Head of caudate nucleus (tissue), 42 donors: ENCODE results near the gene SORCS2.
"Not testable (repeated sequence)": the region's sequence is repeated elsewhere in the genome, so short reads cannot be mapped to it uniquely, and the experiment has no call there.

Experiments
- DNase-seq, 42 donors: peaks; one replicate each; pipeline versions ENCODE4 v3.0.0 to v3.0.0-alpha.2; 2020 to 2021; ENCODE audit warnings: mixed read lengths in 7 of 42
- intact Hi-C: fragments of 100-400 bp; cut with DNase I; formaldehyde crosslinking; loops from one replicate; pipeline ENCODE4 v1.15.0; 2022

Gene SORCS2

DNA sequence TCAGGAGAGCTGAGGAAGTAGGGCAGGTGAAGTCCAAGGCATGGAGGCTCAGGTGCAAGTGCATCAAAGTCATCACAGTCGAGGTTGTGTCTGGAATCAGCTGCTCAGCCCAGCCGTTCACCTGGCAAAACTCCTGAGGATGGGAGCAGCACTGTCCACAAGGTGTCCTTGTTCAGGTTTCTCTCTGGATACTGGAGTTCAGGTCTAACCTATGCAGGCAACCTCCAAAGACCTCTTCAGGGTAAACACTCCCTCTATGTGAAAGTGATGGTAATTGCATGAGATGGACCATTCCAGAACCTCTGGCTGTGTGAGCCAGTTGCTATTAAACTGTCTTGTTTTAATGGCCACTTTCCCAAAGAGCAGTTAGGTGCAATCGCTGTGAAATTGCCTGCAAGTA lies 362.6 kb downstream of the SORCS2 start:
- intact Hi-C loops: no loop called here
- DNase-seq: no peak

DNA sequence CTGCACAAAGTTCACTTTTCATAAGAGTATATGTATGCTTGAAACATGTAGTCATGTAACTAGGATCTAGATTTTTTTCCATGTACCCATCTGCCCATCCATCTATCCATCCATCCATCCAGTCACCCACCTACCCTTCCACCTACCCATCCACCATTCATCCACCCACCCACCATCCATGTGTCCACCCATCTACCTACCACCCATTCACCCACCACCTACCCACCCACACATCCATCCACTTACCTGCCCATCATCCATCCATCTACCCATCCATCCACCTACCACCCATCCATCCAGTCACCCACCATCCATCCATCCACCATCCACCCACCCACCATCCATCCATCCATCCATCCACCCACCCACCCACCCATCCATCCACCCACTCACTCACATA lies 364.2 kb downstream of the SORCS2 start:
- intact Hi-C loops: no loop called here
- DNase-seq: no peak

DNA sequence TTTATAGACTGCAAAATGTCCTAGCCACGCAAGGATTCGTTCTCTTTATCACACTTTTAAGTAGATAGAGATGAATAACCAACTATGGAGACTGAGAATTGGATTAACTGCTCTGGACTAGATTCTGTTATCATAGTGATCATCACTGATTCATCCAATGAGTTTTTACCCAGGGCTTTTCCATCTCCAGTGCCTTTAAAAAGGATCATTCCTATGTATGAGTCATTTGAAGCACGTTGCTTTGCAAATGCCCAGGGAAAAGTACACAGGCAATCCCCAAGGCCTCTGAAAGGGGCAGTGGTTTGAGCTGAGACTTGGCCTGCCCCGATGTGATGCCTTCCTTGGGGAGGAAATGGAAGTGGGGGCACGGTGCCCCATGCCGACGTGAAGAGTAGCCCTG lies 365.1 kb downstream of the SORCS2 start:
- intact Hi-C loops: no loop called here
- no peak for DNase-seq

DNA sequence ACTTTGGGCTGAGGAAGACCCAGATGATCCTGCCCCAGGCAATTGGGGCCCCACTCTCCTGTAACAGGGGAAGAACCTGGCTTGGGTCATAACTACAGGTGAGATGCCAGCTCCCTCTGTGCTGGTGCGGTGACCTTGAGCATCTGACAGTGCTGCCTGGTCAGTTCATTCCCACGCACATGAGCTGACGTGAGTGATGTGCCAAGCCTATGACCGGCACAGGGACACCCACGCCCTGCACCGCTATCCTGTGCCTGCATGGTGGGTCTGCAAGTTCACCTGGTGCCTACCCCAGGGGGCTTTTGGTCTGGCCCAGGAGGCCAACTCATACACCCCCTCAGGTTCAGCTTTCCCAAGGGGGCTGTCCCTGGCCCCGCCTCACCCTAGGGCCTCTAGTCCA lies 366.1 kb downstream of the SORCS2 start:
- no peak for DNase-seq
- intact Hi-C loops: no loop called here

DNA sequence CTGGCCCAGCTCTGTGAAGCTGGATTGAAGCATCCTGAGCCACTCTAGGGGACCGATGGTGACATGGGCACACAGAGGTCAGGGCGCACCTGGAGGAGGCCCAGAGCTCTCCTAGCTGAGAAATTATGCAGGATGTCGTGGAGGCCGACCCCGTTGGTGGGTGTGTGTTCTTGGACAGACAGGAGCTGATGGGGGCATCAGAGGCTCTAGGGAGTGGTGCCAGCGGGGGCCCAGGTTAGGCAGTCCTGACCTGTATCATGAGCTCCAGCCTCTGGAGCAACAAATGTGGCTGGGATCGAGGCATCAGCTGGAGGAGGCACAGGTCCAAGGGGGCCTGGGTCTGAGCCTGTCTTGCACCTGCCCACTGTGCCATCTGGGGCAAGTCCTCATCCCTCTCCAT lies 367.0 kb downstream of the SORCS2 start:
- intact Hi-C loops: no loop called here
- no peak for DNase-seq

DNA sequence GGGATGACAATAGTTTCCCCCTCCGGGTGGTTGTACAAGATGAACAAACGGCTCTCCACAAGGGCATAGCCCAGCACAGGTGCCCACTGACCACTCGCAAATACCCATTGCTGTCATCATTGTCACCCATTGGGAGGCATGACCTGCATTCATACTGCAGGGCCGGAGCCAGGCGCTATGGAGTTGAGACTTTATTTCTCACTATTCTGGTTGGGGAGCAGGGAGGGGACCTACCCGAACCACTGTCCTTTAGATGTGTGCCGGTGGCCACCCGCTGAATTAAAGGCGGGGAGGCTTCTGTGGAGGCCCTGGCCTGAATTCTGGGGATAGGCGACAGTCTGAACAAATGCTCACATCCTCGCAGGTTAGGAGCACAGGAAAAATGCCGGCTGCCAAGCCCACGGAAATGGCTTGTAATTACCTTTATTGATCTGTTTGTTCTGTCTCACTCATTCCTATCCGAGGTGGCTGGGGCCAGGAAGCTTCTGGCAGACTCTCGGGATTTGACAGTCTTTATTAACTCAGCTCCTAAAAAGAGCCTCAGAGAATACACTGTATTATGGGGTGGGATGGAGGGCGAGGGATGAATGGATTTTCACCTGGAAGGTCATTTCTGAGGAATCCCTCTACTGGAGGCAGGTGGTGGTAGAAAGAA lies 367.5 kb downstream of the SORCS2 start:
- intact Hi-C loops: no loop called here
- DNase-seq: no peak

DNA sequence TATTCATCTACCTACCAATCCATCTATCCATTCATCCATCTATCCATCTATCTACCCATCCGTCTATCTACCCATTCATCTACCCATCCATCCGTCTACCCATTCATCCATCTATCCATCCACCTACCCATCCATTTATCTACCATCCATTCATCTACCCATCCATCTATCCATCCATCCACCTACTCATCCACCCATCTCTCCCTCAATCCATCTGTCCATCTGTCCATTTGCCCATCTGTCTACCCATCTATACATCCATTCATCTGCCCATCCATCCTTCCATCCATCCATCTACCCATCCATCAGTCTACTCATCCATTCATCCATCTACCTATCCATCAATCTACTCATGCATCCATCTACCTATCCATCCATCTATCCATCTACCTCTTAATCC lies 369.2 kb downstream of the SORCS2 start:
- intact Hi-C loops: no loop called here
- DNase-seq: no peak

DNA sequence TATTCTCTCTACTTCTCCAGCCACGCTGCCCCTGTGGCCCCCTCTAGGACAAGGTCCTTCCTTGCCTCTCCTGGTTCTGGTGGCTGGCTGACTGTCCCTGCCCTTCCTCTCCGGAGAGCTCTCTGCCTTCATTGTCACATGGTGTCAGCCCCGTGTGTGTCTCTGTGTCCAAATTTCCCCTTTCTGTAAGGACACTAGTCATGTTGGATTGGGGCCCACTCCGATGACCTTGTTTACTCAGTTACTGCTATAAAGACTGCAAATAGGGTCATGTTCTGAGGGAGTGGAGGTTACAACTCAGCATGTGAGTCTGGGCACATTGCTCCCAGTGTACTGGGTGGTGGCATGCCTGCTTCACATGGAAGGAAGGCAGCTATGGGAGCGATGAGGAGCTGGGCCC lies 371.9 kb downstream of the SORCS2 start:
- DNase-seq: peak in 2 of 42 donors; percentile 6 to 39
- intact Hi-C loops: no loop called here

DNA sequence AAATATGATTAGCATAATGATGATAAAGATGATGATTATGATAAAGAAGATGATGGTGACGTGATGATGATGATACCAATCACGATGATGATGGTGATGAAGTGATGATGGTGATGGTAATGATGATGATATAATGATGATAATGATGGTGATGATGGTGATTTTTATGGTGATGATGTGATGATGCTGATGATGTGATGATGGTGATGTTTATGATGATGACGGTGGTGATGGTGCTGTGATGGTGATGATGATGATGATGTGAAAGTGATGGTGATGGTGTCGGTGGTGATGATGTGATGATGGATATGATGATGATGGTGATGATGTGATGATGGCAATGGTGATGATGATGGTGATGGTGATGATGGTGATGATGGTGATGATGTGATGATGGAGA lies 373.1 kb downstream of the SORCS2 start:
- intact Hi-C loops: no loop called here
- no peak for DNase-seq

DNA sequence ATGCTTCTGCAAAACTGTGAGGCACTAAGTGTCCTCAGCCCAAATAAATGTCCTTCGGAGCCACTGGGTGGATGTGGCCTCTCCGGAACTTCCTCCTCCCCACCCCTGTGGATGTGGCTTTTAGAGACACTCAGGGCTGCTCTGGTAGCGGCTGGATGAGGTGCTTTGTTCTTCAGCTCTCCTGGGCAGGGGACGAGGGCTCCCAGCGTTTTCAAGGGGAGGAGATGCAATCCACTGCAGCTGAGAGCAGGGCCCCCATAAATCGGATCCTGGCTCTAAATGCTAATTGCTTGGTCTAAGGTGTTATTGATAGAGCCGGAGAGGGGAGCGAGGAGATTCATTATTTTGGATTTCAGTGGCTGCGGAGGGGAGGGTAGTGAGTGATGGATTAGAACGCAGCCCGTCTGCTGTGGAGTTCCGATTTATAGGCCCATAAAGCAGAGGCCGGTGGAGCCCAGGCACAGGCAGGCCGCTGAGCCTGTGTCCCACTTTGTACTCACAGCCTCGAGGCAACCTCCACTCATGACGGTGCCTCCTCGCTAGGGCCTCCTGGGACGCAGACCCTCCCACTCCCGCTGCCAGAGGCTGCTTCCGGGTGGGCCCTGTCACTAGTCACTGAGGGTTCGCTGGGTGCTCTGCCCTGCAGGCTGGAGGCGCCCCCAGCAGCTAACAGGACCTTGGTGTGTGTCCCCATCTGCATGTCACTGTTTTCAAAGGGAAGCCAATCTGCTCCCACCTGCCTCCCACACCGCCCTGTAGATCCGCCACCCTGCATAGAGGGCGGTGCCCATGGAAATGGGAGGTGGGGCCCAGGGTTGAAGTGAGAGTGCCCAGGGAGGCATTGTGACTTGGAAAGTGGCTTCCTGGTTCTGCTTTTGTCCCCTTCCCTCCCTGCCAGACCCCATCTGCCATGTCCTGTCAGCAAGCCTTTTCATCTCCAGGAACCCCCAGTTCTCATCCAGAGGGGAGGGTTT lies 377.8 kb downstream of the SORCS2 start:
- DNase-seq: no peak
- intact Hi-C loops: no loop called here

DNA sequence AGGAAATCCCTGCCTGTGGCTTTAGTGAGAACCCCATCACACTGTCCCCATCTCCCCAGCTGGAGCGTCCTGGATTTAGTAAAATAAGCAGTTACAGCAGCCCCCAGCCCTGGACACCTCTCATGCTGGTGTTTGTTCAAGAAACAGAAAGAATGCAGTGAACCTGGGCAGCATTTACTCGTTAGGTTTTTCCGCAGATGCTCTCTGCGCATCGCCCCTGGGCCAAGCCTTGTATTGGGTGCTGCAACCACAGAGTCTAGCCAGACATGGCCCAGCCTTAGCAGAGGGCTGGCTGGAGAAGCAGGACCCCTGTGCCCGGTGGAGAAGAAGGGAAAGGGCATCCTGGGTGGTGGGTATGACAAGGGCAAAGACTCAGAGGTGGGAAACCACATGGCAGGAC lies 378.7 kb downstream of the SORCS2 start:
- intact Hi-C loops: no loop called here
- DNase-seq: no peak

DNA sequence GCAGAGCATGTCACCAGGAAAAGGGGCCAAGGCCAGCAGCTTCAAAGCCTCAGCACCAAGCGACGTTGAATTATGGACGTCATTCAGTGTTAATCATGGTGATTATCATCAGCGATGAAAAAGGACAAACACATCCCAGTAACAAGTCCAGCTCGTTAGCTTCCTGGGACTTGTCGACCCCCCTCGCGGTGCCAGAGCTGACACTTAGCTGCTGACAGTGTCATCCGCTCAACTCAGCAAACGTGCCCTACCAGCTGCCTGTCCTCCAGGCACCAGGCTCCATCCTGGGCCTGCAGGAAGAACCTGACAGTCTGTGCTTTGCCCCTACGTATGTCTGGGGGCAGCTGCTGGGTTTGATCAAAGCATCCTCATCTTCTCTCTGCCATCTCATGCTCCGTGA lies 379.4 kb downstream of the SORCS2 start:
- no peak for DNase-seq
- intact Hi-C loops: no loop called here

DNA sequence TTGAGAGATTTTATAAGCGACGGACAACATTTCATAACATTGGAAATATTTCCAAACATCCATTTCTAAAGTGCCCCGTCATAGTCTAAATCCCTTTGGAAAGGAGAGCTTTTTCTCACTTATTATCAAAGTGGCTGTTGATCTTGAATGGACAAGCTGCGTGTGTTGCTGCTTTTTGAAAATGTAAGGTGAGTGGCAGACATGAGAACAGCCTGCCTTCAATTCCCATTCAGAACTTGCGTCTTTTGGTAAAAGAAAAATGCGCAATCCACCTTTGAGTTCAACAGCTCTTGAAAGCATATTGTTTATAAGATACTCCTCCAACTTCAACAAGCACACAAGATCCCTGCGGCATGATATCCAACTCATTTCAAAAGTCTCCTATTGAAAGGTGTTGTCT lies 380.6 kb downstream of the SORCS2 start:
- DNase-seq: no peak
- intact Hi-C loops: no loop called here

DNA sequence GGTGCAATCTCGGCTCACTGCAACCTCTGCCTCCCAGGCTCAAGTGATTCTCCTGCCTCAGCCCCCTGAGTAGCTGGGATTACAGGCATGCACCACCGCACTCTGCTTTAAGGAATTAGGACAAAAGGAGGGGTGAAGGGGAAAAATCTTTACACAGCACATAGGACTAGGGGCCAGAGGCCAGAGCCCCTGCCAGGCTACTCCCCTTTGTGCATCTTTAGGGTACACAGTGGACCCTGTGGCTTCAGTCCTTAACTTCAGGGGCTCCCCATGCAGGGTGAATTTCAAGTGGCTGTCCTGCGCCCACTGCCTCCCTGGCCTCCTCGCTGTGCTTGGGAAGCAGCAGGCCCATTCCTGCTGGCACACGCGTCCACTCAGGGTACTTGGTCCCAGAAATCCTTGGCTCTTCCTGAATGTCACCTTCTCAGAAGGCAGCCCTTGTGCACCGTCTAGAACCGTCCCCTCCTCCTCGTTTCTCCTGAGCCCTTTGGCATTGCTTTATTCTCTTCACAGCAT lies 381.3 kb downstream of the SORCS2 start:
- DNase-seq: no peak
- intact Hi-C loops: no loop called here

DNA sequence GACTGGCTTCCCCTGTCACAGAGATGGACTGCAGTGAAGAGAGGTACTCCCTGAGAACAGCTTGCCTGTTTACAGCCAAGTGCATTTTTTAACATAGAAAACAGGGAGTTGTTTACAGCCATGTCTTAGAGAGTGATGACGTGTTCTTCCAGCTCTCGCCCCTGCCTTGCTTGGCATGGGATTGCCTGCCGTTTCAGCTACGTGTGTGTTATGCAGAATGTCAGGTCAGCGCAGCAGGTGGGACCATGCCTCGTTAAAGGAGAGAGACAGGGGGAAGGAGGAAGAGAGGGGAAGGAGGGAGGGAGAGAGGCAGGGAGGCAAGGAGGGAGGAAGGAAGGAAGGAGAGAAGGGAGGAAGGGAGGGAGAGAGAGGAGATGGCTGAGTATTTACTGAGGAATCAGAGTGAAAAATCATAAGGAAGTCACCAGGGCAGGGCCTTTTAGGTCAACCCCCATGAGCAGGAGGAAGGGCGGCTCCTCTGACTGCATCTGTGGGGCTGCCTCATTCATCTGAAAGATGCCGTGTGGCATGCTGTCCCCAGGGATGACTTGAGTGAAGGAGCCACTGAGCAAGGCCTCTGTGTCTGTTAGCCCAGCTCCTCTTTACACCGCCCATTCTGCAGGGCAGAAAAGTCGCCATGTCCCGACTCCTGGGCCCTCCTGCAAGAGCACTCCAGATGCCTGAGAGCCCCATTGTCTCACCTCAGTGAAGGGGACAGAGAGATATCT lies 382.1 kb downstream of the SORCS2 start:
- intact Hi-C loops: no loop called here
- DNase-seq: no peak

DNA sequence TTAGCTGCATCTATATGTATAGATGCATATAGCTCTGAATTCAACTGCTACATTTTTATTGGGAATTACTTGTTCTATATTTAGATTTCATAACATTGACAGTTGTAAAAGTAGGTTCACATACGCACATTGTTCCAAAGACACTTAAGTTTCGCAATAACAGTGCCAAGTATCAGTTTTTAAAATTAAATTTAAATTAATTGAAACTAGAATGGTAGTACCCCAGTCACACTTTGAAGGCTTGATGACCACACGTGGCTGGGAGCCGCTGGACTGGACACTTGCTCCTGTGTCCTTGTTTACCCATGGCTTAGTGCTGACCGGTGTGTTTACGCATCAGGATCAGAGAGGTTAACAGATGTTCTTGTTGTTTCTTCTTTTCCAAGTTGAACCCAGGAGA lies 383.1 kb downstream of the SORCS2 start:
- DNase-seq: no peak
- intact Hi-C loops: no loop called here

DNA sequence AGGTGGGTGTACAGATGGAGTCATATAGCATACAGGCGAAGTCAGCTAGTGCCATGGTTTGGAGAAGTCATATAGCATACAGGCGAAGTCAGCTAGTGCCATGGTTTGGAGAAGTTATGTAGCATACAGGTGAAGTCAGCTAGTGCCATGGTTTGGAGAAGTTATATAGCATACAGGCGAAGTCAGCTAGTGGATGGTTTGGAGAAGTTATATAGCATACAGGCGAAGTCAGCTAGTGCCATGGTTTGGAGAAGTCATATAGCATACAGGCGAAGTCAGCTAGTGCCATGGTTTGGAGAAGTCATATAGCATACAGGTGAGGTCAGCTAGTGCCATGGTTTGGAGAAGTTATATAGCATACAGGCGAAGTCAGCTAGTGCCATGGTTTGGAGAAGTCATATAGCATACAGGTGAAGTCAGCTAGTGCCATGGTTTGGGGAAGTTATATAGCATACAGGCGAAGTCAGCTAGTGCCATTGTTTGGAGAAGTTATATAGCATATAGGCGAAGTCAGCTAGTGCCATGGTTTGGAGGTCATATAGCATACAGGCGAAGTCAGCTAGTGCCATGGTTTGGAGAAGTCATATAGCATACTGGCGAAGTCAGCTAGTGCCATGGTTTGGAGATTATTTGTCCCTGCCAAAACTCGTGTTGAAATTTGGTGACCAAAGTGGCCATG lies 385.2 kb downstream of the SORCS2 start:
- intact Hi-C loops, DNase-seq: not testable (repeated sequence)

DNA sequence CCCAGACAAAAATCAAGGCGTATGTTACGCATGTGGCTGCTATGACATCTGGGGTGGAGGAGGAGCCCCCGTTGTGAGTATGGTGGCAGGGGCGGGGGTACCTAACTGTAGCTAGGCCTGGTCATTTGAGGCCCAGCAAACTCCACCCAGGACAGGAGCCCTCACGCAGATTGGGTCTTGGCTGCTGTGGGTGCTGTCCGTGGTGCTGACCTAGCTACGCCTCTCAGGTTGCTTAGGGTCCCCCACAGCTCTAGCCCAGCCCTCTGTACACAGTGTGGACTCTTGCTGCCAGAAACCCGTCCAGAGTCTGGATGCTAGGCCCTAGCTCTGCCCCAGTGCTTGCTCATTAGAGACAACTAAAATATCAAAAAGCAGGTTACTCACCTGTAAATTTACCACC lies 389.1 kb downstream of the SORCS2 start:
- intact Hi-C loops: no loop called here
- no peak for DNase-seq
